AG09319 (cell line): ENCODE data around the gene NFE2.

ENCODE experiments used
- DNase-seq: peaks from one replicate; pipeline ENCODE4 v3.0.0-alpha.2; 2010; ENCODE audit warnings: low read depth; ENCODE audit errors: extremely low read depth
- TF ChIP-seq, protein P1 (sequence below): IDR thresholded peaks from 2 replicates; pipeline ENCODE4 v1.5.1; 2011; ENCODE audit warnings: low read depth, mild to moderate bottlenecking, inconsistent platforms, low read length, moderate library complexity

The NFE2 gene

DNA sequence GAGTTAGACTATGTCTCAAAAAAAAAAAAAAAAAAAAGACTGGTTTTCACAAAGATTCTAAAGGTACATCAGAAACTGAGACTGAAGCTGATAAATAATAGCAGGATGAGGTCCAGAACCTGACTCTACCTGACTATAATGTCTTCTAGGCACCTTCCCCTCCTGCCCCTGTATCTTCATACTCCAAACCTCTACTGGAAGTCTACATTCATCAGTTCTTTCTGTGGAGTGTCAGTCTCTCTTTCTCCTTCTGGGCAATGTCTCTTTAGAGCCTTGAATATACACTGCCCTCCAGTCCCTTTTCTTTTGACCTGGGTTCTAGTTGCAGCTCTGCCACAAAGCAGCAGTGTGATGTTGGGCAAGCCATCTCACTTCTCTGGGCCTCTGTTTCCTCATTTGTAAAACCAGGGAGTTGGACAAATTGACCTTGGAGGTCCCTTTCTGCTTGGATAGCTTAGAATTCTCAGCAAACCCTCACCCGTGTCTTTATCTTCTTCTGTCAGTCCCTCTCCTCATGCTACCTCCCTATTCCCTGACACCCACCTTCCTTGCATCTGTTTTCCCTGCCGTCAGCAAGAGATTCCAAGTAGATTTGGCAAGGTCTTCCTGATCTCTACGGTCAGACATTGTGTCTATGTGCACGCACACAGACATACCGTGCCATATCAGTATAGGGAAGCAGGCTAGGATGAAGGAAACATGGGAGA lies 4.3 kb downstream of the NFE2 start:
- DNase-seq, result no peak
- TF ChIP-seq, protein P1, sequence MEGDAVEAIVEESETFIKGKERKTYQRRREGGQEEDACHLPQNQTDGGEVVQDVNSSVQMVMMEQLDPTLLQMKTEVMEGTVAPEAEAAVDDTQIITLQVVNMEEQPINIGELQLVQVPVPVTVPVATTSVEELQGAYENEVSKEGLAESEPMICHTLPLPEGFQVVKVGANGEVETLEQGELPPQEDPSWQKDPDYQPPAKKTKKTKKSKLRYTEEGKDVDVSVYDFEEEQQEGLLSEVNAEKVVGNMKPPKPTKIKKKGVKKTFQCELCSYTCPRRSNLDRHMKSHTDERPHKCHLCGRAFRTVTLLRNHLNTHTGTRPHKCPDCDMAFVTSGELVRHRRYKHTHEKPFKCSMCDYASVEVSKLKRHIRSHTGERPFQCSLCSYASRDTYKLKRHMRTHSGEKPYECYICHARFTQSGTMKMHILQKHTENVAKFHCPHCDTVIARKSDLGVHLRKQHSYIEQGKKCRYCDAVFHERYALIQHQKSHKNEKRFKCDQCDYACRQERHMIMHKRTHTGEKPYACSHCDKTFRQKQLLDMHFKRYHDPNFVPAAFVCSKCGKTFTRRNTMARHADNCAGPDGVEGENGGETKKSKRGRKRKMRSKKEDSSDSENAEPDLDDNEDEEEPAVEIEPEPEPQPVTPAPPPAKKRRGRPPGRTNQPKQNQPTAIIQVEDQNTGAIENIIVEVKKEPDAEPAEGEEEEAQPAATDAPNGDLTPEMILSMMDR, result no peak

DNA sequence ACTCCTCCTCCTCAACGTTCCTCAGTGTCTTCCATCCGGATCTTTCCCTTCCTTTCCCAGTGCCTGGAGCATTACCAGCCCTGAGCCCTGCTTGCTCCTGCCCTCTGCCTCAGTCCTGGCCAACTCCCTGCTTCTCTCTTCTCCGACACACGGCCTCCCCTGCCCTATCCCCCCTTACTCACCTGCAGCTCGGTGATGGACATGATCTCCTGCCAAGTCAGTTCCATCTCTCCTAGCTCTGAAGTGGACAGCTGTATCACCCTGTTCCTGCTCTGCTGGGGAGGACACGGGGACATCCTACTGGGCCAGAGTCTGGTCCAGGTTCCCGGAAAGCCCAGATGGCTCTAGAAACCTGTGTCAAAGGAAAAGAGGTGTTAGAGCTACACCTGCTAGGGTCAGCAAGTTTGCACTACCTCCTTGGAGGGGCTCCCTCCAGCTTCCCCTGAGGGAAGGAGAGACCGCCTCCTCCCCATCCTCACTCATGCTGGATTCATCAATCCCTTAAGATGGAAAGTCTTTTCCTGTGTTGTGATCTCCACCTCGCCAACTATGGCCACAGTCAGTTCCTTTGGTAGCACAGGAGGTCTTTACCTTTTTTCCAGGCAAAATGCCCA lies 5.8 kb downstream of the NFE2 start:
- TF ChIP-seq, protein P1, result no peak
- no peak for DNase-seq

DNA sequence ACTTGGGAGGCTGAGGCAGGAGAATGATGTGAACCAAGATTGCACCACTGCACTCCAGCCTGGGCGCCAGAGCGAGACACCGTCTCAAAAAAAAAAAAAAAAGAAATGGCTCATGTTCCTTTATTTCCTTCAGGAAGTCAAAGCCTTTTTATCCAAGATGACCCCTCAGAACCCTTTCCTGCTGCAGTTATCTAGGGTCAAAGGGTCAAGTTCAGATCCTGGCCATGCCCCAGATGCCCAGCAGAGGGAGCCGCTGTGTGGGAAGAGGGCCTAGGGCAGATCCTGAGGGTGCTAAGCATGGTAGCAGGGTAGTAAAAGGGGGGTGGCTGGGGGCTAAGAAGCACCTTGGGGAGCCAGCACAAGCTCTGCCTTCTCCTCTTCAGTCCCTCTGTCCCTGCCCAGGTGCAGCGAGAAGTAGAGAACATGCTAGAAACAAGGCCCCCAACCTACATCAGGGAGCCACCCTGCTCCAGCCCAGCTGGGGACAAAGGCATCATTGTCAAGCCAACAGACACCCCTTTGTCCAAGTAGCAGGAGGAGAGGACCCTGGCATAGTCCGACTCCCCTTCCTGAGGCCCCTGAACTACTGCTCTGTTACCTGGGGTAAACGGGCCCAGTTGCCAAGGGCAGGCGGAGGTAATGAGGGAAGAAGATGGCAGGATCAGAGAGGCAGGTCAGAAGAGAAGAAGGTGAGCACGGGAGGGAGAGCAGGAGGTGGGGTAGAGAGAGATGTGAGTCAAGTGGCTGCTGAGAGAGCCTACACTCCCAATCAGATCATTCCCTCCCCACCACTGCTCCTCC lies 6.5 kb downstream of the NFE2 start:
- TF ChIP-seq, protein P1, result peak; percentile 92
- no peak for DNase-seq

DNA sequence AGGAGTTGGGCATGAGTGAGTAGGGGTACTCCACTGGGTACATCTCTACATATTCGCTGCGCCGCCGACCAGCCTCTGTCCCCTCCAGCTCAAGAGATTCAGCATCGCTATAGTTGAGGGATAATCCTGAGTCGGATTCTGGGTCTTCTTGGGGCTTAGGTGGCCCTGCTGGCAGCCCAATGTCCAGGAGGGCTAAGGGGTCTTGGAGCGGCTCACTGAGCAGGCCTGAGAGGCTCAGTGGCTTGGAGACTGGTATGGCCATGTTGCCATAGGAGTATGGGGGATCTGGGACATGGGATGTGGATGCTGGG lies 7.9 kb downstream of the NFE2 start:
- no peak for DNase-seq
- TF ChIP-seq, protein P1, result no peak

DNA sequence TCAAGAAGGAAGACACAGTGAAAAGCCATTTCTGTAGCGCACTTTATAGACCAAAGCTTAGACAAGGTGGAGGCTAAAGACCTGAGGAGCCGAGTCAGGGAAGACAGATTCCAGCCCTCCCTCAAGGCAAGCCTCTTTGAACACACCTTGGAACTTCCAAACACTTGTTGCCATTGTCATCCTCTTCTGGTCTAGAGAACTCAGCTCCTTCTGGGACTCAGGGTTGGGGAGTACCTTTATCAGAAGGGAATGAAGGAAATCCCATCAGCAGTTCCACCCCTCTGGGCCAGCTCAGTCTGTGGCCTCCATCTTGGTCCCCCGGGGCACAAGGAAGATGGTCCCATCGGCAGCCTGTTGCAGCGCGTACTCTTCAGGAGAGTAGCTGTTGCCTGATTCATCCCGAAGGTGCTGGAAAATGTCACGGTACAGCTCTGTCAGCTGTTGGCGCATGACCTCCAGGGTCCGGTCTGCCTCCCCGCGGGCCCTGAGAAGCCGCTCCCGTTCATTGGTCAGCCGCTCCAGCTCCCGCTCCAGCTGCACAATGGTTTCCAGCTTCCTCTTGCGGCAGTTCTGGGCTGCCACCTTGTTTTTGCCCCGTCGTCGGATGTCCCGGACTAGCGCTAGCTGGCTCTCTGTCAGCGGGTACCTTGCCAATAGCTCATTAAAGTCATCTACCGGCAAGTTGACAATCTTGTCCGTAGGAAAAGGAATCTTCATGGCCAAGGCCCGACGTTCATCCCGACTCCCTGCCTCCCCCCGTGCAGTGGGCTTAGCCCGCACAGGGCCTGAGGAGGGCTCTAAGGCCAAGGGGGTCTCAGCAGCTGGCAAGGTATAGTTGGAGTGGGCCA lies 8.5 kb downstream of the NFE2 start:
- no peak for DNase-seq
- TF ChIP-seq, protein P1, result no peak

DNA sequence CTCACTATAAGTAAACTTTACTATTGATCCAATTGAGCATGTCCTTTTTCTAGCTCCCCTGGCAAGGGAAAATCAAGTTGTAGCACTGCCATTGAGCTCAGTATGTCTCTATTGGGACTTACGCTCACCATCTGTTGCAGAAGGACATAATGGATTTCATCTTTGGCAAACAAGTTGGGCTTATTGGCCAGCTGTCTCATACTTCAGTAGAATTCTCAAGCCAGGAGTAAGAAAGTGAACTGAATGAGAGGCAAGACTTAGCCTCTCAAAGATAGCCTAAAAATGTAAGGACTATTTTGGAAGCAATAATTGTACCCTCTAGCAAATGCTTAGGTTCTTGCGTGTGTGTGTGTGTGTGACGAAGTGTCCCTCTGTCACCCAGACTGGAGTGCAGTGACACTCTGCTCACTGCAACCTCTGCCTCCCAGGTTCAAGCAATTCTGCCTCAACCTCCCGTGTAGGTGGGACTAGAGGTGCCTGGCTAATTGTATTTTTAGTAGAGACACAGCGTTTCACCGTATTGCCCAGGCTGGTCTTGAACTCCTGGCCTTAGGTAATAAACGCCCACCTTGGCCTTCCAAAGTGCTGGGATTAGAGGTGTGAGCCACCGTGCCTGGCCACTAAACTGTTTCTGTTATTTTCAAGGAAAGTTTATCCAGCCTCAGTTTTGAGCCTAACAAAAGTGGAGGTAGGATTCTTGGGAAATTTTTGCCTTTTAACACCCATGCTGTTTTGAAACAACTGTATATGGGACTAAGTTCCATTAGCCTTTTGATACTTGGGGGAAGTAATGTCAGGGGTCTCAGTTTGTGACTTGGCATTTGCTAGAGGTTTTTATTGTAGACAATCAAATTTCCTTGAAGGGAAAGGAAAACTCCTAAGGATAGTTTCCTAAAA lies 13.3 kb downstream of the NFE2 start:
- TF ChIP-seq, protein P1, result no peak

More for the DNA sequence above, 13.3 kb downstream of the NFE2 start:
- DNase-seq, result no peak
